Measurements from ENCODE around the gene CLHC1.
"Not testable (repeated sequence)": the region's sequence is repeated elsewhere in the genome, so short reads cannot be mapped to it uniquely, and the experiment has no call there.

Gene CLHC1

DNA sequence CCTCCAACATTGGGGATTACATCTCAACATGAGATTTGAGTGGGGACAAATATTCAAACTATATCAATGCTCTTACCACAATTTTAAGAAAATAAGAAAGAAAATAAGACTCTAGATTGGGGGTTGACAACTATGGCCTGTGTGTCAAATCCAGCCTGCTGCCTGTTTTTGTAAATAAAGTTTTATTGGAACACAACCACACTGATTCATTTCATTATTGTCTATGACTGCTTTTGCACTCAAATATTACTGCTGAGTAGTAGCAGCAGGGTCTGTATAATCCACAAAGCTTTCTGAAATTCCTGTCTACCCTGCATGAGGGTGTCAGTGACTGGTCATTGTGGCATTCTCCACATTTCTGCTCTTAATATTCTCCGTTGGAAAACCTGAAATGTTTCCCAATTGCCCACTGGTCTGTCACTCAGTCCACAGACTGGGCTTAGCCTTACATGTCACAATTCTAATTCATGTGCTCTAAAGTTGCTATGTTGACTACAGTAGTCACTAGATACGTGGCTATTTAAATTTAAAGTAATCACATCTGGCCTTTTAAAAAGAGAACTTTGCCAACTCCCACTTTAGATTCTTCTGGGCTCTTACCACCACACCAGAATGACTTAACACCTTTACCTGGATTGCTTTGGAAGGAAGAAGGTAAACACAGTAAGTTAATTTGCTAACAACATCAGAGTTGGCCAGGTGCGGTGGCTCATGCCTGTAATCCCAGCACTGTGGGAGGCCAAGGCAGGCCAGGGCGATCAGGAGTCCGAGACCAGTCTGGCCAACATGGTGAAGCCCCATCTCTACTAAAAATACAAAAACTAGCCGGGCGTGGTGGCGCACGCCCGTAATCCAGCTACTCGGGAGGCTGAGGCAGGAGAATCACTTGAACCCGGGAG lies 86.9 kb downstream of the CLHC1 start:
- H3K27ac ChIP-seq = no peak overlapping the region
- TF ChIP-seq, protein P1, sequence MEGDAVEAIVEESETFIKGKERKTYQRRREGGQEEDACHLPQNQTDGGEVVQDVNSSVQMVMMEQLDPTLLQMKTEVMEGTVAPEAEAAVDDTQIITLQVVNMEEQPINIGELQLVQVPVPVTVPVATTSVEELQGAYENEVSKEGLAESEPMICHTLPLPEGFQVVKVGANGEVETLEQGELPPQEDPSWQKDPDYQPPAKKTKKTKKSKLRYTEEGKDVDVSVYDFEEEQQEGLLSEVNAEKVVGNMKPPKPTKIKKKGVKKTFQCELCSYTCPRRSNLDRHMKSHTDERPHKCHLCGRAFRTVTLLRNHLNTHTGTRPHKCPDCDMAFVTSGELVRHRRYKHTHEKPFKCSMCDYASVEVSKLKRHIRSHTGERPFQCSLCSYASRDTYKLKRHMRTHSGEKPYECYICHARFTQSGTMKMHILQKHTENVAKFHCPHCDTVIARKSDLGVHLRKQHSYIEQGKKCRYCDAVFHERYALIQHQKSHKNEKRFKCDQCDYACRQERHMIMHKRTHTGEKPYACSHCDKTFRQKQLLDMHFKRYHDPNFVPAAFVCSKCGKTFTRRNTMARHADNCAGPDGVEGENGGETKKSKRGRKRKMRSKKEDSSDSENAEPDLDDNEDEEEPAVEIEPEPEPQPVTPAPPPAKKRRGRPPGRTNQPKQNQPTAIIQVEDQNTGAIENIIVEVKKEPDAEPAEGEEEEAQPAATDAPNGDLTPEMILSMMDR (conservative IDR thresholded peaks at IDR 0.05) = no peak

DNA sequence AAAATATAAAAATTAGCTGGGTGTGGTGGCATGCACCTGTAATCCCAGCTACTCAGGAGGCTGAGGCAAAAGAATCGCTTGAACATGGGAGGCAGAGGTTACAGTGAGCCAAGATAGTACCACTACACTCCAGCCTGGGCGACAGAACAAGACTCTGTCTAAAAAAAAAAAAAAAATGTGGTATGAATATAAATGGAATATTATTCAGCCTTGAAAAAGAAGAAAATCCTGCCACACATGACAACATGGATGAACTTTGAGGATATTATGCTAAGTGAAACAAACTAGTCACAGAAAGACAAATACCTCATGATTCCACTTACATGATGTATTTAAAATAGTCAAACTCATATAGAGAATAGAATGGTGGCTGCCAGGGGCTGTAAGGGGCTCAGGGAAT lies 88.4 kb downstream of the CLHC1 start:
- not testable (repeated sequence) for H3K27ac ChIP-seq

DNA sequence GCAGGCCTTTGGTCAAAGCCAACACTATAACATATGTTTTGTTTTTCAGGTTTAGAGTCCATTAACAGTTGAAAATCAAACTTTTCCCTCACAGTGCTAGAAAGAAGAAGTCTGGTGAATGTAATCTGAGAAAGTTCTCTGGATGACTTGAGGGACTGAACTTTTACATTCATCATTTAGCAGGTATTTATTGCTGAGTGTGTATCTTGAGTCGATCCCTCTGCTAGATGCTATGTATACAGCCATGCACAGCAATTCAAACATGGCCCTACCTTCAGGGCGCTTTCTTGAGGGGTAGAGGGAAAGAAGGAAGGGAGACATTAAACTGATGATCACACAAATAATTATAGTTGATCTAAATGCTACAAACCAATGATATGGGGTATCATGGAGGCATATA lies 89.6 kb downstream of the CLHC1 start:
- TF ChIP-seq, protein P1 (conservative IDR thresholded peaks at IDR 0.05) = no peak
- no peak overlapping the region for H3K27ac ChIP-seq

DNA sequence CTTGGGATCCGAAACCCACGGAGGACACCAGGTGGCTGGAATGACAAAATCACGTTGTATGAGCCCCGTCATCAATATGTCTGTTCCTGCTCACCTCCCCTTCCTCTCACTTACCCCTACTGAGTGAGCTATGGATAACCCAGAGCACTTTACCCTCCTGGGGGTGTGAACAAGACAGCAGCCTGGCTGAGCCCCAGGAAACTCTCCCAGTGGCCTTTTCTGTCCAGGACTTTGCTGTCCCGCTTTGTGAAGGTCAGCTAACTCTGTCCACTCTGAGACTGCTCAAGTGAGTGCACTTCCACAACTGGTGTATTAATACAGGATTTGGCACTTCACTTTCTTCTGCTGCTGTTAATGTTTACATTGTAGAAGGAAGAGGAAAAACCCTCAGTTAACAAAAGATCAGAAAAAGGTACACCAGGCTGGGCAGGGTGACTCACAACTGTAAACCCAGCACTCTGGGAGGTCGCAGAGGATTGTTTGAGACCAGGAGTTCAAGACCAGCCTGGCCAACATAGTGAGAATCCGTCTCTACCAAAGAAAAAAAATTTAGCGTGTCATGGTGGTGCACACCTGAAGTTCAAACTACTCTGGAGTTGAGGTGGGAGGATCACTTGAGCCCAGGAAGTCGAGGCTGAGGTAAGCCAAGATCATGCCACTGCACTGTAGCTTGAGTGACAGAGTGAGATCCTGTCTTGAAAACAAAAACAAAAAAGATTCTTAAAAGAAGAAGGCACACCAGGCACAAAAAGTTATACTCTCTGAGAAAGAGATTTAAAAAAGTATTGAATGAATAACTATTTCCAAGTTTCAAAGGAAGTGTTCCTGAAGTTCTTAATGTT lies 90.3 kb downstream of the CLHC1 start:
- no peak overlapping the region for H3K27ac ChIP-seq
- TF ChIP-seq, protein P1 (conservative IDR thresholded peaks at IDR 0.05) = no peak

DNA sequence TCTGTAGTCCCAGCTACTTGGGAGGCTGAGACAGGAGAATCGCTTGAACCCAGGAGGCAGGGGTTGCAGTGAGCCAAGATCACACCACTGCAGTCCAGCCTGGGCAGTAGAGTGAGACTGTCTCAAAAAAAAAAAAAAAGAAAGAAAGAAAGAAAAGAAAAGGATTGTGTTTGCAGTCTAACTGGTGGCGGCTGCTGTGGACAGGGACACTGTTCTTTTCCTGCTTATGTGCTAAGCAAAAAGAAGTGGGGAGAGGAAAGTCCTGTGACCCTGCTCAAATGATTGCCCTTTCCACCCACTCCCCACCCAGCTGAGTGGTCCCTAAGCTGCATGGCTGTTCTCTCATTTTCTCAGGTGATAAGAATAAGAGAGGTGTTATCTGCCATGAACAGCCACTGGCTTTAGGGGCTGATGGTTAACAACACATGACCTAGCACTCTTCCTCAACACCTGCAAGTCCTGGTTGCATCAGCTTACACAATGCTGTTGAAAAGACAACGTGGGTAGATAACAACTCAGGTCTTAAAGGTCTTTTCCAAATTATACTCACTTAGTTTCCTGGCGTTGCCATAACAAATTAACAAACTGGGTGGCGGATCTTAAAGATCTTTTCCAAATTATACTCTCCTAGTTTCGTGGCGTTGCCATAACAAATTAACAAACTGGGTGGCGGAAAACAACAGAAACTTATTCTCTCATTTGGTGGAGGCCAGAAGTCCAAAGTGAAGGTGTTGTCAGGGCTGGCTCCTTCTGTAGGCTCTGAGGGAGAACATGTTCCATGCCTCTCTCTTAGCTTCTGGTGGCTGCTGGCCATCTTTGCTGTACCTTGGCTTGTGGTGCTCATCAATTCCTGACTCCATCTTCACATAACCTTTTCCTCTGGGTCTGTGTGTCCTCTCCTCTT lies 91.5 kb downstream of the CLHC1 start:
- no peak overlapping the region for H3K27ac ChIP-seq
- TF ChIP-seq, protein P1 (conservative IDR thresholded peaks at IDR 0.05) = no peak

DNA sequence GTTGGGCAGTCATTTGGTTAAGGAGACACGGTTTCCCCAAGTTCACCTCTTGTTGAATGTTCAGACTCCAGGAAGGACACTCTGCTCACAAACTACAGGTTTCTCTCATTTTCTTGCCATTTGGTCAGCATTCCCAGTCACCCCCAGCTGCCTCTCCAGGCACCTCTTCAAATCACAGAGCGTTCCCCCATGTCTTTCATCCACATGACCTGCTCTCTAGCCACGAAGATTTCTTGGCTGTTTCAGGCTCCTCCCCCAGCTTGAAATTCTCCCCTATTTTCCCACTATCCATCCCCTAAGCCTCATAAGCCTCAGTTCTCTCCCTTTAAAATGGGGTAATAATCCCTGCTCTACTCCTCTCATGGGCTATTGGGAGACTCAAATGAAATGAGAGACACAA lies 92.8 kb downstream of the CLHC1 start:
- H3K27ac ChIP-seq = no peak overlapping the region
- TF ChIP-seq, protein P1 (conservative IDR thresholded peaks at IDR 0.05) = no peak

DNA sequence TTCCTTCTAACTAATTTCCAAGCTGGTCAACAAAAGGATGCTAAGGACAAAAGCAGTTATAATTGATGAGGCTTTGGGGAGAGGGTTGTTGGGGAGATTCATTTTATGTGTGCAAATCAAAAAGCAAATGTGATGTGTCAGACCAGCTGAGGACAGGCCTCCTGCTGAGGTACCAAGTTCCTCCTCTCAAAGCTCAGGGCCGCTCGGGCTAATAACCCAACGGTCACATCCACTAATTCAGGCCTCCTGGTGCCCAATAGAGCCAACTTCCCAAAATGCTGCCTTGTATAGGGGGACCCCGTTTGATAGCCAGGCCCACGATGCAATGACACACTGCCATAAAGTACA lies 93.2 kb downstream of the CLHC1 start:
- TF ChIP-seq, protein P1 (conservative IDR thresholded peaks at IDR 0.05) = no peak
- H3K27ac ChIP-seq = no peak overlapping the region

Data from VCaP (cell line).